Liver (tissue), 9 donors: Measurements from ENCODE around the gene YWHAE. TPM values are rescaled to one million over a fixed set of nuclear protein-coding genes. Genes with fewer than 3 reads are reported as not detected.
"Not testable (repeated sequence)": the region's sequence is repeated elsewhere in the genome, so short reads cannot be mapped to it uniquely, and the experiment has no call there.

Experiments used
- DNase-seq: peaks from one replicate; pipeline ENCODE4 v3.0.0-alpha.2; 2017; ENCODE audit warnings: low spot score
- H3K27ac ChIP-seq, 2 donors: one replicate each; pipeline ENCODE4 v1.7.0; 2013; ENCODE audit warnings: inconsistent platforms in 2 of 2, low read length in 2 of 2, control low read depth in 1 of 2, low read depth in 1 of 2, mild to moderate bottlenecking in 1 of 2
- H3K27me3 ChIP-seq, 4 donors: one replicate each; pipeline versions ENCODE4 v1.6.1 to v1.7.0; 2013; ENCODE audit warnings: low read length in 3 of 4, inconsistent platforms in 1 of 4, mild to moderate bottlenecking in 1 of 4, moderate library complexity in 1 of 4; ENCODE audit not compliant: control insufficient read depth in 4 of 4, insufficient read depth in 4 of 4
- H3K36me3 ChIP-seq, 4 donors: one replicate each; pipeline versions ENCODE4 v1.6.1 to v1.7.0; 2013; ENCODE audit warnings: low read length in 3 of 4, mild to moderate bottlenecking in 3 of 4, low read depth in 1 of 4, moderate library complexity in 1 of 4; ENCODE audit not compliant: control insufficient read depth in 4 of 4, insufficient read depth in 3 of 4
- H3K4me1 ChIP-seq, 4 donors: one replicate each; pipeline versions ENCODE4 v1.6.1 to v1.7.0; 2013; ENCODE audit warnings: low read length in 3 of 4, mild to moderate bottlenecking in 3 of 4, moderate library complexity in 1 of 4; ENCODE audit not compliant: control insufficient read depth in 4 of 4, insufficient read depth in 4 of 4
- H3K4me3 ChIP-seq, 3 donors: one replicate each; pipeline versions ENCODE4 v1.6.1 to v1.7.0; 2013; ENCODE audit warnings: low read length in 3 of 3, control low read depth in 1 of 3, low read depth in 1 of 3, mild to moderate bottlenecking in 1 of 3
- H3K9ac ChIP-seq, 2 donors: one replicate each; pipeline ENCODE4 v1.7.0; 2013; ENCODE audit warnings: low read length in 2 of 2, mild to moderate bottlenecking in 2 of 2, moderate library complexity in 2 of 2, control low read depth in 1 of 2, low read depth in 1 of 2
- H3K9me3 ChIP-seq, 4 donors: one replicate each; pipeline versions ENCODE4 v1.6.1 to v1.7.0; 2013; ENCODE audit warnings: low read length in 3 of 4; ENCODE audit not compliant: control insufficient read depth in 4 of 4
- ATF3 ChIP-seq: IDR thresholded peaks from 2 replicates; pipeline ENCODE4 v1.6.1; 2016; ENCODE audit warnings: antibody characterized with exemption
- EGR1 ChIP-seq, 2 donors: IDR thresholded peaks; 2 replicates each; pipeline ENCODE4 v1.6.1; 2016 to 2018; ENCODE audit warnings: antibody characterized with exemption in 2 of 2, low read depth in 2 of 2
- FOXA1 ChIP-seq: IDR thresholded peaks from 2 replicates; pipeline ENCODE4 v1.6.1; 2016; ENCODE audit warnings: antibody characterized with exemption
- FOXA2 ChIP-seq: IDR thresholded peaks from 2 replicates; pipeline ENCODE4 v1.6.1; 2016; ENCODE audit warnings: antibody characterized with exemption
- GABPA ChIP-seq, 2 donors: IDR thresholded peaks in 1 of 2; conservative IDR thresholded peaks in 1 of 2; 2 replicates each; pipeline ENCODE4 v1.6.1; 2016; ENCODE audit warnings: antibody characterized with exemption in 2 of 2, mild to moderate bottlenecking in 1 of 2, moderate library complexity in 1 of 2
- HNF4A ChIP-seq, 2 donors: conservative IDR thresholded peaks; 2 replicates each; pipeline ENCODE4 v1.6.1; 2016; ENCODE audit warnings: antibody characterized with exemption in 2 of 2, mild to moderate bottlenecking in 2 of 2
- HNF4G ChIP-seq: IDR thresholded peaks from 2 replicates; pipeline ENCODE4 v1.6.1; 2016; ENCODE audit warnings: antibody characterized with exemption
- JUND ChIP-seq, 2 donors: IDR thresholded peaks; 2 replicates each; pipeline ENCODE4 v1.6.1; 2016; ENCODE audit warnings: antibody characterized with exemption in 2 of 2
- NR2F2 ChIP-seq: IDR thresholded peaks from 2 replicates; pipeline ENCODE4 v1.6.1; 2016; ENCODE audit warnings: antibody characterized with exemption
- RAD21 ChIP-seq, 2 donors: IDR thresholded peaks; 2 replicates each; pipeline ENCODE4 v1.6.1; 2016; ENCODE audit warnings: antibody characterized with exemption in 2 of 2, mild to moderate bottlenecking in 2 of 2
- REST ChIP-seq: IDR thresholded peaks from 2 replicates; pipeline ENCODE4 v1.6.1; 2016; ENCODE audit warnings: antibody characterized with exemption, mild to moderate bottlenecking
- RXRA ChIP-seq, 2 donors: IDR thresholded peaks; 2 replicates each; pipeline ENCODE4 v1.6.1; 2017 to 2018; ENCODE audit warnings: antibody characterized with exemption in 2 of 2, mild to moderate bottlenecking in 1 of 2
- SP1 ChIP-seq: IDR thresholded peaks from 2 replicates; pipeline ENCODE4 v1.6.1; 2018; ENCODE audit warnings: antibody characterized with exemption, mild to moderate bottlenecking
- TAF1 ChIP-seq: conservative IDR thresholded peaks from 2 replicates; pipeline ENCODE4 v1.6.1; 2016; ENCODE audit warnings: antibody characterized with exemption, mild to moderate bottlenecking
- YY1 ChIP-seq: IDR thresholded peaks from 2 replicates; pipeline ENCODE4 v1.6.1; 2016; ENCODE audit warnings: antibody characterized with exemption, mild to moderate bottlenecking
- WGBS: extraction: QIAGEN DNeasy Blood & Tissue Kit; methylation state at CpG from one replicate; pipeline ENCODE4 v1.1.7; 2013; 5-methylcytosine and 5-hydroxymethylcytosine counted together
- polyA plus RNA-seq, 2 donors: library from polyadenylated mRNA; stranded (reverse) in 1 of 2; unstranded in 1 of 2; fragments of 200-250 nt in 1 of 2; fragments of >200 nt in 1 of 2; fragmentation: Nextera tagmentation in 1 of 2; extraction: Ambion mirVana in 1 of 2; gene quantifications; one replicate each; pipeline versions ENCODE4 v1.2.1 to v1.2.3, GENCODE V29; 2013 to 2015
- total RNA-seq, 2 donors: library from RNA; depleted of rRNA; stranded (reverse); fragments of >200 nt; gene quantifications; one replicate each; pipeline ENCODE4 v1.2.3, GENCODE V29; 2014
- TF ChIP-seq, protein P1 (sequence below): IDR thresholded peaks from 2 replicates; pipeline ENCODE4 v1.6.1; 2016; ENCODE audit warnings: antibody characterized with exemption
- TF ChIP-seq, protein P2 (sequence below): fragments of 150-350 bp; IDR thresholded peaks from 2 replicates; pipeline ENCODE4 v1.5.1; 2017; ENCODE audit warnings: improper control_type of control experiment, low read depth, low read length; ENCODE audit not compliant: missing input control
- TF ChIP-seq, protein P3 (sequence below): IDR thresholded peaks from 2 replicates; pipeline ENCODE4 v1.6.1; 2016; ENCODE audit warnings: antibody characterized with exemption
- donor health status: healthy.
- donor health status: healthy.
- donor health status: healthy.
- donor health status: healthy.
- donor health status: healthy.

The YWHAE gene
- total and polyA plus RNA-seq, 4 donors: 173 to 288 (median 202) TPM

GRCh38 chr17:1420163-1420562, 20.1 kb upstream of the YWHAE start:
- no peaks in the 10 kb centered on the region for H3K9me3 ChIP-seq
- H3K4me3 ChIP-seq: no peak overlapping the region
- no peak overlapping the region for H3K9ac ChIP-seq
- 98% methylated on average over 11 of the region's 11 CpGs for WGBS
- TF ChIP-seq ATF3 (no peak), JUND (IDR thresholded peaks at IDR 0.05) (no peak), FOXA2 (no peak), RXRA (IDR thresholded peaks at IDR 0.05) (no peak), GABPA (IDR thresholded peaks at IDR 0.05 in 1 of 2, conservative IDR thresholded peaks at IDR 0.05 in 1 of 2) (no peak), TAF1 (no peak), FOXA1 (no peak), EGR1 (IDR thresholded peaks at IDR 0.05; ENCODE audit: low read depth in 2 of 2) (no peak), YY1 (no peak), REST (no peak), HNF4A (conservative IDR thresholded peaks at IDR 0.05) (no peak), HNF4G (no peak), NR2F2 (no peak), SP1 (no peak), RAD21 (IDR thresholded peaks at IDR 0.05) (no peak)
- TF ChIP-seq, protein P1, sequence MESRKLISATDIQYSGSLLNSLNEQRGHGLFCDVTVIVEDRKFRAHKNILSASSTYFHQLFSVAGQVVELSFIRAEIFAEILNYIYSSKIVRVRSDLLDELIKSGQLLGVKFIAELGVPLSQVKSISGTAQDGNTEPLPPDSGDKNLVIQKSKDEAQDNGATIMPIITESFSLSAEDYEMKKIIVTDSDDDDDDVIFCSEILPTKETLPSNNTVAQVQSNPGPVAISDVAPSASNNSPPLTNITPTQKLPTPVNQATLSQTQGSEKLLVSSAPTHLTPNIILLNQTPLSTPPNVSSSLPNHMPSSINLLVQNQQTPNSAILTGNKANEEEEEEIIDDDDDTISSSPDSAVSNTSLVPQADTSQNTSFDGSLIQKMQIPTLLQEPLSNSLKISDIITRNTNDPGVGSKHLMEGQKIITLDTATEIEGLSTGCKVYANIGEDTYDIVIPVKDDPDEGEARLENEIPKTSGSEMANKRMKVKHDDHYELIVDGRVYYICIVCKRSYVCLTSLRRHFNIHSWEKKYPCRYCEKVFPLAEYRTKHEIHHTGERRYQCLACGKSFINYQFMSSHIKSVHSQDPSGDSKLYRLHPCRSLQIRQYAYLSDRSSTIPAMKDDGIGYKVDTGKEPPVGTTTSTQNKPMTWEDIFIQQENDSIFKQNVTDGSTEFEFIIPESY: no peak
- TF ChIP-seq, protein P2, sequence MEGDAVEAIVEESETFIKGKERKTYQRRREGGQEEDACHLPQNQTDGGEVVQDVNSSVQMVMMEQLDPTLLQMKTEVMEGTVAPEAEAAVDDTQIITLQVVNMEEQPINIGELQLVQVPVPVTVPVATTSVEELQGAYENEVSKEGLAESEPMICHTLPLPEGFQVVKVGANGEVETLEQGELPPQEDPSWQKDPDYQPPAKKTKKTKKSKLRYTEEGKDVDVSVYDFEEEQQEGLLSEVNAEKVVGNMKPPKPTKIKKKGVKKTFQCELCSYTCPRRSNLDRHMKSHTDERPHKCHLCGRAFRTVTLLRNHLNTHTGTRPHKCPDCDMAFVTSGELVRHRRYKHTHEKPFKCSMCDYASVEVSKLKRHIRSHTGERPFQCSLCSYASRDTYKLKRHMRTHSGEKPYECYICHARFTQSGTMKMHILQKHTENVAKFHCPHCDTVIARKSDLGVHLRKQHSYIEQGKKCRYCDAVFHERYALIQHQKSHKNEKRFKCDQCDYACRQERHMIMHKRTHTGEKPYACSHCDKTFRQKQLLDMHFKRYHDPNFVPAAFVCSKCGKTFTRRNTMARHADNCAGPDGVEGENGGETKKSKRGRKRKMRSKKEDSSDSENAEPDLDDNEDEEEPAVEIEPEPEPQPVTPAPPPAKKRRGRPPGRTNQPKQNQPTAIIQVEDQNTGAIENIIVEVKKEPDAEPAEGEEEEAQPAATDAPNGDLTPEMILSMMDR: no peak
- TF ChIP-seq, protein P3, sequence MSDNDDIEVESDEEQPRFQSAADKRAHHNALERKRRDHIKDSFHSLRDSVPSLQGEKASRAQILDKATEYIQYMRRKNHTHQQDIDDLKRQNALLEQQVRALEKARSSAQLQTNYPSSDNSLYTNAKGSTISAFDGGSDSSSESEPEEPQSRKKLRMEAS: no peak
- no peak overlapping the region for H3K27ac ChIP-seq
- no peaks in the 10 kb centered on the region for H3K4me1 ChIP-seq
- no peaks in the 10 kb centered on the region for H3K27me3 ChIP-seq
- H3K36me3 ChIP-seq: peaks cover 2 to 35% (median 23%) of the 10 kb centered on the region in 4 donors
- no peak for DNase-seq

DNA sequence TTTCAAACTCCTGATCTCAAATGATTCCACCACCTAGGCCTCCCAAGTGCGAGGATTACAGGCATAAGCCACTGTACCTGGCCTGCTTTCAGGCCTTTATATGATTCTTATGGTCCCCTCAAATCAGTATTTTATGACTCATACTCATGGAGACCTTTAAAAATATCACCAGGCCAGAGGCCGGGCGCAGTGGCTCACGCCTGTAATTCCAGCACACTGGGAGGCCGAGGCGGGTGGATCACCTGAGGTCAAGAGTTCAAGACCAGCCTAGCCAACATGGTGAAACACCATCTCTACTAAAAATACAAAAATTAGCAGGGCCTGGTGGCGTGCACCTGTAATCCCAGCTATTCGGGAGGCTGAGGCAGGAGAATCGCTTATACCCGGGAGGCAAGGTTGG, 18.5 kb upstream of the YWHAE start:
- not testable (repeated sequence) for H3K27me3 ChIP-seq, H3K9me3 ChIP-seq, H3K4me1 ChIP-seq, DNase-seq, H3K9ac ChIP-seq, H3K27ac ChIP-seq, H3K4me3 ChIP-seq
- WGBS: 93% methylated on average over 10 of the region's 10 CpGs
- peaks cover 2 to 32% (median 19%) of the 10 kb centered on the region in 4 donors for H3K36me3 ChIP-seq
